ENCODE results near the gene CDKAL1.
A peak's percentile ranks its signal among the peaks of the same experiment; 100 is the strongest.
"Not testable (repeated sequence)": the region's sequence is repeated elsewhere in the genome, so short reads cannot be mapped to it uniquely, and the experiment has no call there.

CDKAL1 gene

DNA sequence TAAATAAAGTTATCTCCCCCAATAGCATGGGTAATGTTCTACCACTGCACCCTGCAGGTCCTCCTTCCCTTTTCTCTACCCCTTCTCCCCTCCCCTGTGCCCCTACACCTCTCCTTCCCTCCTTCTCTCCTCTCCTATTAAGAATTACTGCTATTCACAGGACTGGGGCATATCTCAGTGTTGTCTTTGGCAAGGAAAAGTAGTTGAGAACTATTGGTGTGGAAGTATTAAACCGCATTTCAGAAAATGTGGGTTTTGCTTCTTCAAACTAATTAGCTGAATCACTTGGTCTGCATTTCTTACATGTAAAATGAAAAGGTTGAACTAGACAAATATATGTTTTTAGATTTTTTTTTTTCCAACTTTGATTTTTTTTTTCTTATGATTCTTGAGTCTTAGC is 296.3 kb downstream of the CDKAL1 start:
- Histone ChIP-seq H3K36me3 (ENCODE audit: insufficient read depth, low read length) (no peaks in the 10 kb centered on the region), H3F3A (ENCODE audit: low read depth) (no peaks in the 10 kb centered on the region), H3K4me2 (ENCODE audit: low read depth, low read length, poor library complexity, severe bottlenecking) (no peak overlapping the region), H4K20me1 (ENCODE audit: insufficient read depth, low read length, poor library complexity, severe bottlenecking) (no peaks in the 10 kb centered on the region), H3K9me3 (ENCODE audit: insufficient read depth, low read depth, low read length) (no peaks in the 10 kb centered on the region), H3K27me3 (ENCODE audit: insufficient read depth, low read length, poor library complexity, severe bottlenecking) (no peaks in the 10 kb centered on the region), H3K9ac (ENCODE audit: low read depth, low read length, poor library complexity, severe bottlenecking) (no peak overlapping the region), H3K4me1 (ENCODE audit: insufficient read depth, low read length, poor library complexity, severe bottlenecking) (peaks cover 32% of the 10 kb centered on the region), H2AFZ (ENCODE audit: low read length) (no peak overlapping the region), H3K79me2 (ENCODE audit: insufficient read depth, low read length) (no peaks in the 10 kb centered on the region), H3K4me3 (ENCODE audit: low read length, poor library complexity, severe bottlenecking) (no peak overlapping the region), H3K9me2 (replicated peaks; ENCODE audit: low read depth, low read length) (no peaks in the 10 kb centered on the region)
- TF ChIP-seq, protein P1, sequence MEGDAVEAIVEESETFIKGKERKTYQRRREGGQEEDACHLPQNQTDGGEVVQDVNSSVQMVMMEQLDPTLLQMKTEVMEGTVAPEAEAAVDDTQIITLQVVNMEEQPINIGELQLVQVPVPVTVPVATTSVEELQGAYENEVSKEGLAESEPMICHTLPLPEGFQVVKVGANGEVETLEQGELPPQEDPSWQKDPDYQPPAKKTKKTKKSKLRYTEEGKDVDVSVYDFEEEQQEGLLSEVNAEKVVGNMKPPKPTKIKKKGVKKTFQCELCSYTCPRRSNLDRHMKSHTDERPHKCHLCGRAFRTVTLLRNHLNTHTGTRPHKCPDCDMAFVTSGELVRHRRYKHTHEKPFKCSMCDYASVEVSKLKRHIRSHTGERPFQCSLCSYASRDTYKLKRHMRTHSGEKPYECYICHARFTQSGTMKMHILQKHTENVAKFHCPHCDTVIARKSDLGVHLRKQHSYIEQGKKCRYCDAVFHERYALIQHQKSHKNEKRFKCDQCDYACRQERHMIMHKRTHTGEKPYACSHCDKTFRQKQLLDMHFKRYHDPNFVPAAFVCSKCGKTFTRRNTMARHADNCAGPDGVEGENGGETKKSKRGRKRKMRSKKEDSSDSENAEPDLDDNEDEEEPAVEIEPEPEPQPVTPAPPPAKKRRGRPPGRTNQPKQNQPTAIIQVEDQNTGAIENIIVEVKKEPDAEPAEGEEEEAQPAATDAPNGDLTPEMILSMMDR (conservative IDR thresholded peaks at IDR 0.05; ENCODE audit: low read length): no peak
- TF ChIP-seq EZH2phosphoT487 (IDR thresholded peaks at IDR 0.05; ENCODE audit: borderline replicate concordance): no peak

DNA sequence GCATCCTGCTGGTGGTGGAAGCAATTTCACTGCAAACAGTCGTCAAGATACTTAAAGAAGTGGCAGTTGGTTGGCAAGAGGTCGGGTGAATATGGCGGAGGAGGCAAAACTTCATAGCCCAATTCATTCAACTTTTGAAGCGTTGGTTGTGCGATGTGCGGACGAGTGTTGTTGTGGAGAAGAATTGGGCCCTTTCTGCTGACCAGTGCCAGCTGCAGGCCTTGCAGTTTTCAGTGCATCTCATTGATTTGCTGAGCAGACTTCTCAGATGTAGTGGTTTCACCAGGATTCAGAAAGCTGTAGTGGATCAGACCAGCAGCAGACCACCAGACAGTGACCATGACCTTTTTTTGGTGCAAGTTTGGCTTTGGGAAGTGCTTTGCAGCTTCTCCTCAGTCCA is 297.0 kb downstream of the CDKAL1 start:
- H2AFZ ChIP-seq (ENCODE audit: low read length); H3K36me3 ChIP-seq (ENCODE audit: insufficient read depth, low read length); H3K79me2 ChIP-seq (ENCODE audit: insufficient read depth, low read length); H3K9me2 ChIP-seq (replicated peaks; ENCODE audit: low read depth, low read length); H3K4me2 ChIP-seq (ENCODE audit: low read depth, low read length, poor library complexity, severe bottlenecking); H4K20me1 ChIP-seq (ENCODE audit: insufficient read depth, low read length, poor library complexity, severe bottlenecking); H3K9ac ChIP-seq (ENCODE audit: low read depth, low read length, poor library complexity, severe bottlenecking); H3K4me3 ChIP-seq (ENCODE audit: low read length, poor library complexity, severe bottlenecking); H3K27me3 ChIP-seq (ENCODE audit: insufficient read depth, low read length, poor library complexity, severe bottlenecking); H3F3A ChIP-seq (ENCODE audit: low read depth); H3K9me3 ChIP-seq (ENCODE audit: insufficient read depth, low read depth, low read length): not testable (repeated sequence)
- H3K4me1 ChIP-seq (ENCODE audit: insufficient read depth, low read length, poor library complexity, severe bottlenecking): peaks cover 30% of the 10 kb centered on the region

DNA sequence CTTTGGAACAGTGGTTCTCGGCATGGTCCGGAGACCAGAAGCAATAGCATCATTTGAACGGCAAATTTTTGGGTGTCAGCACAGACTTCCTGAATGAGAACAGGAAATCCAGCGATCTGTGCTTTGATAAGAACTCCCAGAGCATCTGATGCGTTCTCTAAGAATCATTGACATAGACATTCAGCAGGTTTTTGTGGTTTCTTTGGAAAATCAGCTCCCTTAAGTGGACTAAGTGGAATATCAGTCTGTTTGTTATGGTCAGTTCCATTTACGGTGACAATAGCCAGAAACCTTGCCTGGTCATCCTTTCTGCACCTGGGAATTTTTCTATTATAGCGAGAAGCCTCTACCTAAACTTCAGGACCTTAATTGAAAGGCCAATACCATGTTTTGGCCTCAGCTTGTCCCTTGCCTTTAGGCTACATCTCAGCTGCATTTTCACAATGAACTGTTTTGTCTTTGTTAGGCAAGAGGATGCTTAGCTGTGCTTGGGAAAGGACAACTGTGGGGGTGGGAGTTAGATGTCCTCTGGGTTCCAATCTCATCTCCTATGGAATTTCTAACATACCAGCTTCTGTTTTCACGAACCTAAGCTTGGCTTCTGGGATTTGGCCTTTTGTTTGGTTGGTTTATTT is 299.7 kb downstream of the CDKAL1 start:
- Histone ChIP-seq H3K9ac (ENCODE audit: low read depth, low read length, poor library complexity, severe bottlenecking) (no peak overlapping the region), H4K20me1 (ENCODE audit: insufficient read depth, low read length, poor library complexity, severe bottlenecking) (no peaks in the 10 kb centered on the region), H2AFZ (ENCODE audit: low read length) (no peak overlapping the region), H3K4me3 (ENCODE audit: low read length, poor library complexity, severe bottlenecking) (no peak overlapping the region), H3K79me2 (ENCODE audit: insufficient read depth, low read length) (no peaks in the 10 kb centered on the region), H3K9me2 (replicated peaks; ENCODE audit: low read depth, low read length) (no peaks in the 10 kb centered on the region), H3K36me3 (ENCODE audit: insufficient read depth, low read length) (no peaks in the 10 kb centered on the region), H3K9me3 (ENCODE audit: insufficient read depth, low read depth, low read length) (no peaks in the 10 kb centered on the region), H3F3A (ENCODE audit: low read depth) (no peaks in the 10 kb centered on the region), H3K4me2 (ENCODE audit: low read depth, low read length, poor library complexity, severe bottlenecking) (peak overlapping the region; percentile 12), H3K27me3 (ENCODE audit: insufficient read depth, low read length, poor library complexity, severe bottlenecking) (no peaks in the 10 kb centered on the region), H3K4me1 (ENCODE audit: insufficient read depth, low read length, poor library complexity, severe bottlenecking) (peaks cover 31% of the 10 kb centered on the region)
- TF ChIP-seq, protein P1 (conservative IDR thresholded peaks at IDR 0.05; ENCODE audit: low read length): no peak
- TF ChIP-seq EZH2phosphoT487 (IDR thresholded peaks at IDR 0.05; ENCODE audit: borderline replicate concordance): no peak

DNA sequence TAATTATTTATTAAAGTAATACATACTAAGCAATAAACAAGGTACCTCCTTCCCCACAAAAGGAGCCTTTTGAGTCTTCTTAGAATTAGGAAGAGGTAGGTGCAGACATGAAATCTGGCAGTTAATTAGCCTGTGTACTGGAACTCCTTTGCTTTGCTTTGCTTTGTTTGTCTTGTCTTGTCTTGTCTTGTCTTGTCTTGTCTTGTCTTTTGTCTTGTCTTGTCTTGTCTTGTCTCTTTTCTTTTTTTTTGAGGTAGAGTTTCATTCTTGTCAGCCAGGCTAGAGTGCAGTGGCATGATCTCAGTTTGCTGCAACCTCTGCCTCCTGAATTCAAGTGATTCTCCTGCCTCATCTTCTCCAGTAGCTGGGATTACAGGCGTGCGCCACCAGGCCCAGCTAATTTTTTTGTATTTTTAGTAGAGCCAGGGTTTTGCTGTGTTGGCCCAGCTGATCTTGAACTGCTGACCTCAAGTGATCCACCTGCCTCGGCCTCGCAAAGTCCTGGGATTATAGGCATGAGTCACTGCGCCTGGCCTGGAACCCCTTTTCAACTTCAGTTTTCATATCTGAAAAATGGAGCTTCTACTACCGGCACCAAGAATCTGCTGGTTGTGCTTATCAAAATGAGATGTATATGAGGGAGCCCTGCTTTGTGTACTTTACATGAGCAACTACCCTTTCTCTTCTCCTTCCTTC is 301.2 kb downstream of the CDKAL1 start:
- Histone ChIP-seq H2AFZ (ENCODE audit: low read length) (no peak overlapping the region), H3K9me2 (replicated peaks; ENCODE audit: low read depth, low read length) (no peaks in the 10 kb centered on the region), H3K9ac (ENCODE audit: low read depth, low read length, poor library complexity, severe bottlenecking) (no peak overlapping the region), H3K36me3 (ENCODE audit: insufficient read depth, low read length) (no peaks in the 10 kb centered on the region), H4K20me1 (ENCODE audit: insufficient read depth, low read length, poor library complexity, severe bottlenecking) (no peaks in the 10 kb centered on the region), H3K4me1 (ENCODE audit: insufficient read depth, low read length, poor library complexity, severe bottlenecking) (peaks cover 39% of the 10 kb centered on the region), H3K4me3 (ENCODE audit: low read length, poor library complexity, severe bottlenecking) (no peak overlapping the region), H3K9me3 (ENCODE audit: insufficient read depth, low read depth, low read length) (no peaks in the 10 kb centered on the region), H3K4me2 (ENCODE audit: low read depth, low read length, poor library complexity, severe bottlenecking) (no peak overlapping the region), H3K27me3 (ENCODE audit: insufficient read depth, low read length, poor library complexity, severe bottlenecking) (no peaks in the 10 kb centered on the region), H3K79me2 (ENCODE audit: insufficient read depth, low read length) (no peaks in the 10 kb centered on the region), H3F3A (ENCODE audit: low read depth) (no peaks in the 10 kb centered on the region)
- TF ChIP-seq EZH2phosphoT487 (IDR thresholded peaks at IDR 0.05; ENCODE audit: borderline replicate concordance): no peak
- TF ChIP-seq, protein P1 (conservative IDR thresholded peaks at IDR 0.05; ENCODE audit: low read length): no peak
